ENCODE data around the gene GFRAL.
"Not testable (repeated sequence)": the region's sequence is repeated elsewhere in the genome, so short reads cannot be mapped to it uniquely, and the experiment has no call there.

Gene GFRAL

DNA sequence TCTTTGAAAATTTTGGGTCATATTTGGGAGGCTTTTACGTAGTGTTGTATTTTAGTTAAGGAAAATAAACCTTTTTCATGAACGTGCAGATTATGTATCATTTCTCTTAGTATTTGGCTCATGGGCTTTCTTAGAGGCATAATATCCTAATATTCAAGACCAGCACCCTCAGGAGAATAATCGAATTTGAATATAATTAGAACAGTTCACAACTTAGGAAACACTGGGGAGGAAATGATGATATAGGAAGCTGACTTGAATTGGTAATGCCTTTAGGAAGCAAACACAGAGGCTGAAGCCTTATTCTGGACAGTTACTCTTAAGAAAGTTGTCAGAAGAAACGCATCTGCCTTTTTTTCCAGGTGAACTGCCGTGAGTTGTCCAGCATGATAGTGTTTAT is at the start of gene GFRAL:
TSS of gene GFRAL (plus strand) at position 301 of the 400 bp plus-strand sequence. CDS start at position 387, 86 bp downstream.
- no peak for DNase-seq (ENCODE audit: low read depth)

GRCh38 chr6:55277646-55278045 is 49.6 kb upstream of the GFRAL start:
- no peak for DNase-seq (ENCODE audit: low read depth)

GRCh38 chr6:55281215-55281614 is 46.1 kb upstream of the GFRAL start:
- no peak for DNase-seq (ENCODE audit: low read depth)

- no peak for DNase-seq (ENCODE audit: low read depth)
These were observed 45.2 kb upstream of the GFRAL start for GRCh38 chr6:55282115-55282514.

GRCh38 chr6:55286824-55287223 is 40.4 kb upstream of the GFRAL start:
- DNase-seq (ENCODE audit: low read depth): no peak

DNA sequence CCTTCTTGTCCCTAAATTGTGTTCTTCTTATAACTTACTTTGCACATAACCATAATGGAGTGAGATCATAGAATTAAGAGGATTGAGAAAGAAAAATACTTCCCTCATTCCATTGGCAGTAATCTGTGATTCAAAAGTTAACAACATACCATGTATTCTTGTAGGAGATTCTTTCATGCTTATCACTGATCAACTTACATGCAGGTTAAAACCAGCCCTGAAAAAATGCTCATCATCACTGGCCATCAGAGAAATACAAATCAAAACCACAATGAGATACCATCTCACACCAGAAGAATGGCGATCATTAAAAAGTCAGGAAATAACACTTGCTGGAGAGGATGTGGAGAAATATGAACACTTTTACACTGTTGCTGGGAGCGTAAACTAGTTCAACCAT is 36.5 kb upstream of the GFRAL start:
- DNase-seq (ENCODE audit: low read depth): no peak

GRCh38 chr6:55293116-55293515 is 34.2 kb upstream of the GFRAL start:
- DNase-seq (ENCODE audit: low read depth): no peak

GRCh38 chr6:55297214-55297613 is 30.1 kb upstream of the GFRAL start:
- DNase-seq (ENCODE audit: low read depth): not testable (repeated sequence)

DNA sequence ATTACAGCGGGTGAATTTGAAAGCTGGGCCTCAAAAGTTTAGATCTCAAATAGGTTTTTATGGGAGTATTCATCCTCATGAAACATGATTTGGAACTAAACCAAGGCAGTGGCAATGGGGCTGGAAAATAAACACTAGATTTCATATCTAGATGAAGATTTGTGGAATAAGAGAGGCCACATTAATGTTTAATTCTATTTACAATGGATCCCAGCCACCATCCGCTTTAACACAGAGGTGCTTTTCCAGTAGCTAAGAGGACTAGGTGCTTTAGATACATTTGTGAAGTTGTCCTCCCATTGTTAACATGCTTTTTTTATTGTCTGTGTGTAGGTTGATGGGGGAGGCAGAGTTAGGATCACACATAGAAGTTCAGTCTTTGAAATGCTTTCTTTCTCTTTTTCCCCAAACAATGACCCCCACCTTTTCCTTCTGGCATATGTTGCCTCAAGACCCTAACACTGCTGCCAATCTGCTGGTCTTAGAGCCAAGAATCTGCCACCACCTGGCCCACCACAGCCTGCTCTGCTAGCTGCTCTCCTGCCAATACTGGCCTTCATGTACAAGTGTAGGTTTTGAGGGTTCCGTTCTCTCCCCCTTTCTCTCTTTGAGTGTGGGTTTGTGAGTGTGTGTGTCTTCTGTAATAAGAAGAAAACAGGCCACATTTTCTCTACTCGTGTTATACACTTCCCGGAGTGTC is 27.8 kb upstream of the GFRAL start:
- DNase-seq (ENCODE audit: low read depth): no peak

GRCh38 chr6:55304747-55305146 is 22.5 kb upstream of the GFRAL start:
- no peak for DNase-seq (ENCODE audit: low read depth)

- DNase-seq (ENCODE audit: low read depth): no peak
These were observed 7.1 kb upstream of the GFRAL start for GRCh38 chr6:55319961-55320695.

- DNase-seq (ENCODE audit: low read depth): no peak
These were observed 6.6 kb upstream of the GFRAL start for GRCh38 chr6:55320696-55321086.

GRCh38 chr6:55377150-55377549 is 49.9 kb downstream of the GFRAL start:
- DNase-seq (ENCODE audit: low read depth): no peak

DNA sequence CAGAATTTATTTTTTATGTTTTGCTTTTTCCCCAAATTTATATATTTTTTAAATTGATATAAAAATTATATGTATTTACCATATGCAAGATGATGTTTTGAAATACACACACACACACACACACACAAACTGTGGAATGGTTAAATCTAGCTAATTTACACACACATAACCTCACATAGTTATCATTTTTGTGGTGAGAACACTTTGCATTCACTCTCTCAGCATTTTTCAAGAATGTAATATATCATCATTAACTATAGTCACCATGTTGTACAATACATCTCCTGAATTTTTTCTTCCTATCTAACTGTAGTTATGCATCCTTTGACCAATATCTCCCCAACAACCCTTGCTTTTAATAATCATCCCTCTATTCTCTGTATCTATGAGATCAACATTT is 52.2 kb downstream of the GFRAL start:
- no peak for DNase-seq (ENCODE audit: low read depth)

- no peak for DNase-seq (ENCODE audit: low read depth)
These were observed 52.6 kb downstream of the GFRAL start for GRCh38 chr6:55379895-55380294.

GRCh38 chr6:55388211-55388610 is 60.9 kb downstream of the GFRAL start:
- no peak for DNase-seq (ENCODE audit: low read depth)

DNA sequence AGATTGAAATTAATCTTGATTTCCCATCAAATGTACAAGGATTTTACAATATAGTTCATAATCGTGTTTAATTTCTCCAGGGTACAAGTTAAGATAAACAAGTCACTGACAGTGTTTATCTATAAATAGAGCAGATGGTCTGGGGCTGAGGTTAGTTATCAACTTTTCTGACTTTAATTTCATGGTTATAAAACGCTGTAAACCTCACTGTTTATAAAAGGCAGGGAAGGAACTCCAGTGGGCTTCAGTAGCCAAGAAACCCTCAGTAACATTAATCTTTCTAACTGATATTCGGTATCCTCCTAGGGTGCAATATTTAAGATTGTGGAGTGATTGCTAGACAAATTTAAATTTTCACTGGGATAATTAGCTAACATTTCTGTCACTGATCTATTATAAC is 68.6 kb downstream of the GFRAL start:
- DNase-seq (ENCODE audit: low read depth): no peak

- DNase-seq (ENCODE audit: low read depth): no peak
These were observed 70.7 kb downstream of the GFRAL start for GRCh38 chr6:55397986-55398385.

GRCh38 chr6:55399351-55399750 is 72.1 kb downstream of the GFRAL start:
- no peak for DNase-seq (ENCODE audit: low read depth)

DNA sequence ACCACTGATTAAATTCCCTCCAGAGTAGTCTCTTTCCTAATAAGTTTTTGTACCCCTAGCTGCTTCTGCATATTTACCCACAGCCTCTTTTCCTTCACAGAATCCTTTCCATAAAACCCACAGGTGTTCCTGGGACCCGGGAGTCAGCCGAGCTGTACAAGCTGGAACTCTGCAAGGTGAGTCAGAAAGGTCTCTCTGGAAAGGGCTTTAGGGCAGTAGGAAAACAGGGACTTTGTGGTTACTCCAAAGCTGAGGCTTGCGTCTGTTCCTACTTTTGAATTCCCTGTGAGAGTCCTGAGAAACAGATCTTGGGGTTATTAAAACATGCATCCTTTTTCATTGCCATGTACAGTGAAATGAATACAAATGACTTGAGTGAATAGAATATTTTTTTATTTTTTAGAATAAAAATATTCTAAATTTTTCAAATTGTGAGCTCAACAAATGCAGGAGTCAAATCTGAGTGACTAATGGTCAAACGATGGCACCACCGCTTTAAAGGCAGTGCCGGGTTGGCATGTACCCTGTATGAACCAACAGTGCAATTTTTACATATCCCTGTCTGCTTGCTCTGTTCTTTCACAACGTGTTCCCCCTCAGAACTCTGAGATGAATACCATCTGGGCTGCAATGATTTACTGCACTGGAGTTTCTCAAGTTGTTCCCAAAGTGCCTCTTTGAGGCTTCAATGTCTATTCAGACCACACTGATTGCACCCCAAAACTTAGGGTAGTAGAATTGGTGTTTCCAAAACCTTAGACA is 78.4 kb downstream of the GFRAL start:
- DNase-seq (ENCODE audit: low read depth): no peak

DNA sequence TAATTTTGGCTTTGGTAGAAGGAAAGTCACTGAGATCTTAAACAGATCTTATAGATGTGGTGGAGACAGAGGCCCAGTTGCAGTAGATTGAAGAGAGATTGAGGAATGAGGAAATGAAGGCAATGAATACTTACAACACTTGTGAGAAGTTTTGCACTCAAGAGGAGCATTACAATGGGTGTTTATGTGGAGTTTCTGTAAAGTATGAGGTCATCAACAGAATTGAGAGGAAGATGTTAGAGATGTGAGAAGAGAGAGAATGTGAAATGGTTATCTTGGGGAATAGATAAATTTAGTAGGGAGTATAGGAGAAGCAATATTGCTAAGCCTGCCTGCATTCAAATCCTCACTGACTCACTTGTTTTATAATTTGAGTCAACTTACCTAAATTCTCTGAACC is 83.4 kb downstream of the GFRAL start:
- DNase-seq (ENCODE audit: low read depth): no peak

- DNase-seq (ENCODE audit: low read depth): no peak
These were observed 96.7 kb downstream of the GFRAL start for GRCh38 chr6:55423933-55424332.
